Lower lobe of right lung (tissue), 2 donors: ENCODE results near the gene FKBP11. TPM values are rescaled to one million over a fixed set of nuclear protein-coding genes. Genes with fewer than 3 reads are reported as not detected.

ENCODE experiments used
- ATAC-seq, 2 donors: fragments of 200-7000 bp; cut with Tn5 transposase; one replicate each; pipeline ENCODE4 v1.9.1; 2020 to 2022; ENCODE audit warnings: mild to moderate bottlenecking in 2 of 2, moderate library complexity in 2 of 2
- DNase-seq: peaks from one replicate; pipeline ENCODE4 v3.0.0-alpha.2; 2020
- H3K27ac ChIP-seq: fragments of 200-600 bp; one replicate; pipeline ENCODE4 v1.8.0; 2022
- H3K27me3 ChIP-seq: fragments of 200-600 bp; one replicate; pipeline ENCODE4 v1.8.0; 2022; ENCODE audit warnings: low read depth
- H3K36me3 ChIP-seq: fragments of 200-600 bp; one replicate; pipeline ENCODE4 v1.8.0; 2022; ENCODE audit warnings: mild to moderate bottlenecking
- H3K4me1 ChIP-seq: fragments of 200-600 bp; one replicate; pipeline ENCODE4 v1.8.0; 2022
- H3K4me3 ChIP-seq: fragments of 200-600 bp; one replicate; pipeline ENCODE4 v1.8.0; 2022; ENCODE audit warnings: mild to moderate bottlenecking
- H3K9me3 ChIP-seq: fragments of 200-600 bp; one replicate; pipeline ENCODE4 v1.8.0; 2022
- intact Hi-C: fragments of 100-400 bp; cut with DNase I; formaldehyde crosslinking; loops from one replicate; pipeline ENCODE4 v1.11.0; 2022
- total RNA-seq: library from RNA; stranded (reverse); fragmentation: NEBNext Ultra II Directional; extraction: Animal tissue kit (Norgen Biotek cat#: 25700); gene quantifications from one replicate; pipeline ENCODE4 v1.2.1, GENCODE V29; 2021
- TF ChIP-seq, protein P1 (sequence below): fragments of 200-600 bp; IDR thresholded peaks from one replicate; pipeline ENCODE4 v1.8.0; 2022; ENCODE audit warnings: antibody characterized with exemption, mild to moderate bottlenecking
- donor health status: DM: no; HTN: yes; CAD: no; lungs with severe emphysema.

Gene FKBP11
- total RNA-seq, 1 donor from 2014 or later, result 24.9 TPM

DNA sequence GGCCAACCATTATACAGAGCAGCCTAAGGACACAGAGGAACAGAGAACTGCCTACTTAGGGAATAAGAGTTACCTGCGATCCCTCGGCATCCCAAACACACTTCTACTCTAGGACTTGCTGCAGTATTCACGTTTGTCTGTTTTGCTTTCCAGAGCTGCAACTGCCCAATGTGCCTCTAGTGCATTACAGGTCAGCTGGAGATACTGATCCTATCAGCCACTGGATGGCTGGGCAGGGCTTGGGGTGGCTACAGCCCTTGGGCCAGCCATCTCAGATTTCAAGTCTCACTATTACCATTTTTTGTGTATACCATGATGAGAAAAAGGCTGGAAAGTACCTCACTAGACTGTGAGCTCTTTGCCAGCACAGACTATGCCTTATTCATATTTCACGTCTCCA lies 27.4 kb upstream of the FKBP11 start:
- H3K27me3 ChIP-seq, result no peaks in the 10 kb centered on the region

DNA sequence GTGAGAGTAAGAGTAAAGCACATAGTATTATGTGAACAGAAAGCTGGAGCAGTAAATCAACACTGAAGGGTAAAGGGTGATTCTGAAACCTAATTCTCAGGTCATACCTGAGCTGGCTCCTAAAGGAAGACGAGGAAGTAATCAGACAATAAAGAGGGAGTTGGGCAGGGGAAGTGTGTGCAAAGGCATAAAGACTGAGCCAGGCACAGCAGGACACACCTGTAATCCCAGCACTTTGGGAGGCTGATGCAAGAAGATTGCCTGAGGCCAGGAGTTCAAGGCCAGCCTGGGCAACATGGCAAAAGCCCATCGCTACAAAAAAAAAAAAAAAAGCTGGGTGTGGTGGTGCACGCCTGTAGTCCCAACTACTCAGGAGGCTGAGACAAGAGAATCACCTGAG lies 22.4 kb upstream of the FKBP11 start:
- Histone ChIP-seq H3K27ac (no peak overlapping the region), H3K4me3 (no peak overlapping the region), H3K4me1 (no peaks in the 10 kb centered on the region), H3K9me3 (no peaks in the 10 kb centered on the region), H3K27me3 (no peaks in the 10 kb centered on the region), H3K36me3 (peaks cover 18% of the 10 kb centered on the region)
- DNase-seq (no peak), ATAC-seq (no peak)
- intact Hi-C loops, result no loop called here
- TF ChIP-seq, protein P1, sequence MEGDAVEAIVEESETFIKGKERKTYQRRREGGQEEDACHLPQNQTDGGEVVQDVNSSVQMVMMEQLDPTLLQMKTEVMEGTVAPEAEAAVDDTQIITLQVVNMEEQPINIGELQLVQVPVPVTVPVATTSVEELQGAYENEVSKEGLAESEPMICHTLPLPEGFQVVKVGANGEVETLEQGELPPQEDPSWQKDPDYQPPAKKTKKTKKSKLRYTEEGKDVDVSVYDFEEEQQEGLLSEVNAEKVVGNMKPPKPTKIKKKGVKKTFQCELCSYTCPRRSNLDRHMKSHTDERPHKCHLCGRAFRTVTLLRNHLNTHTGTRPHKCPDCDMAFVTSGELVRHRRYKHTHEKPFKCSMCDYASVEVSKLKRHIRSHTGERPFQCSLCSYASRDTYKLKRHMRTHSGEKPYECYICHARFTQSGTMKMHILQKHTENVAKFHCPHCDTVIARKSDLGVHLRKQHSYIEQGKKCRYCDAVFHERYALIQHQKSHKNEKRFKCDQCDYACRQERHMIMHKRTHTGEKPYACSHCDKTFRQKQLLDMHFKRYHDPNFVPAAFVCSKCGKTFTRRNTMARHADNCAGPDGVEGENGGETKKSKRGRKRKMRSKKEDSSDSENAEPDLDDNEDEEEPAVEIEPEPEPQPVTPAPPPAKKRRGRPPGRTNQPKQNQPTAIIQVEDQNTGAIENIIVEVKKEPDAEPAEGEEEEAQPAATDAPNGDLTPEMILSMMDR, result no peak

More for the DNA sequence above, 27.4 kb upstream of the FKBP11 start:
- H3K36me3 ChIP-seq, result peaks cover 29% of the 10 kb centered on the region
- TF ChIP-seq, protein P1, result no peak
- intact Hi-C loops, result no loop called here
- no peak overlapping the region for H3K4me3 ChIP-seq
- no peak for ATAC-seq
- peaks cover 24% of the 10 kb centered on the region for H3K4me1 ChIP-seq
- H3K9me3 ChIP-seq, result no peaks in the 10 kb centered on the region
- no peak overlapping the region for H3K27ac ChIP-seq
- DNase-seq, result no peak

DNA sequence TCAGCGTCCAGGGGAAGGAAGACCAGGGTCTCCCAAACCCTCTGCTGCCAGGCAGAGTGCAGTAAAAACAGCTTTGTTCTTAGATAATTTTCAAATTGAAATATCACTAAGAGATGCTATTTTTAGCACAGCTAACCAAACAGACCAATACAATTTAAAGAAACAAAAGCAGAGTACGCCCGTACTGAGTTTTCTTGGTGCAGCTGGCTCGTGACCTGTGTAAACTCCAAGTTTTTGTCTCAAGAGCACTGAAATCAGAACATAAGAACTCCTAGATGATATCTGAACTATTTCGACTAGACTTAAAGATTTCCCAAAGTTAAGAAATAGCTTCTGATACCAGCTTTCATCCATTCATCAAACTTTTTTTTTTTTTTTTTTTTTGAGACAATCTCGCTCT lies 21.7 kb upstream of the FKBP11 start:
- no peak overlapping the region for H3K27ac ChIP-seq

DNA sequence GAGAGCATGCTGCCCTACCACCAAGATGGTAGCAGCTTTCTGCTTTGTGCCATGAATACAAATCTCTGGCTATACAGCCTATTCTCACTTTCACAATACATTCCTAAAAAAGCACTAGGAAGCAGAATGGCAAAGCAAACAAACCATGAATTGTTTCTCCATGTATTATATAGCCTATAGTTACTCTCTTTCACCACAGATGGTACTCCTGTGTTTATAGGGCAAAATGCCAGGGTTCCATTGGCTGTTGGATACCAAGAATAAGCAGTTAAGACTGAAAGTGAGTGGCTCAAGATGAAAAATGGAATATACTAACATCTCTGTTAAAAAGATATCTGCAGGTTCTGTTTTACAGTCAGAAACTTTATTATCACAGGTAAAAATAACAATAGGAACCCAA lies 20.9 kb upstream of the FKBP11 start:
- DNase-seq (no peak), ATAC-seq (no peak)
- no peaks in the 10 kb centered on the region for H3K4me1 ChIP-seq
- TF ChIP-seq, protein P1, result no peak
- H3K27me3 ChIP-seq, result no peaks in the 10 kb centered on the region
- H3K9me3 ChIP-seq, result no peaks in the 10 kb centered on the region
- intact Hi-C loops, result no loop called here
- H3K27ac ChIP-seq, result no peak overlapping the region
- peaks cover 18% of the 10 kb centered on the region for H3K36me3 ChIP-seq
- no peak overlapping the region for H3K4me3 ChIP-seq

More for the DNA sequence above, 21.7 kb upstream of the FKBP11 start:
- Histone ChIP-seq H3K4me3 (no peak overlapping the region), H3K9me3 (no peaks in the 10 kb centered on the region), H3K27me3 (no peaks in the 10 kb centered on the region), H3K36me3 (peaks cover 16% of the 10 kb centered on the region), H3K4me1 (no peaks in the 10 kb centered on the region)
- DNase-seq, result no peak
- TF ChIP-seq, protein P1, result no peak
- peak in 1 of 2 donors; percentile 37 for ATAC-seq
- intact Hi-C loops, result no loop called here

DNA sequence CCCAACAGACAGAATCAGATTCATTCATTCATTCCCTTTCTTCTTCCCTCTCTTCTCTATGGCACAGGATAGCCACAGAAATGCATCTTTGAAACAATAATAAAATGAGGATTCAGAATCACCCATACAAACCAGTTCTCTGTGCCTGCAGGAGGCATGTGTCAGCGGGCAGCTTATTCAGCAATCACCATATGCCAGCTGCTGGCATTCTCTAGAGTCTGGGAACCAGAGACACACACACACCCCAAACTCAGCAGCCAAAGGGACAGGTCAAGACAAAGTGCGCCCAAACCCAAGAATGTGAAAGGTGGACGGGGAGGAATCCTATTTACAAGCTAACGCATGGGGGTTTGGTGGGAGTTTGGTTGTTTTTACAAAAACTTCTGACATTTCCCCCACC lies 17.9 kb upstream of the FKBP11 start:
- TF ChIP-seq, protein P1, result no peak
- ATAC-seq, result no peak
- no peaks in the 10 kb centered on the region for H3K9me3 ChIP-seq
- H3K27me3 ChIP-seq, result no peaks in the 10 kb centered on the region
- intact Hi-C loops, result no loop called here
- no peak for DNase-seq
- peaks cover 48% of the 10 kb centered on the region for H3K36me3 ChIP-seq
- no peaks in the 10 kb centered on the region for H3K4me1 ChIP-seq
- no peak overlapping the region for H3K4me3 ChIP-seq
- no peak overlapping the region for H3K27ac ChIP-seq

DNA sequence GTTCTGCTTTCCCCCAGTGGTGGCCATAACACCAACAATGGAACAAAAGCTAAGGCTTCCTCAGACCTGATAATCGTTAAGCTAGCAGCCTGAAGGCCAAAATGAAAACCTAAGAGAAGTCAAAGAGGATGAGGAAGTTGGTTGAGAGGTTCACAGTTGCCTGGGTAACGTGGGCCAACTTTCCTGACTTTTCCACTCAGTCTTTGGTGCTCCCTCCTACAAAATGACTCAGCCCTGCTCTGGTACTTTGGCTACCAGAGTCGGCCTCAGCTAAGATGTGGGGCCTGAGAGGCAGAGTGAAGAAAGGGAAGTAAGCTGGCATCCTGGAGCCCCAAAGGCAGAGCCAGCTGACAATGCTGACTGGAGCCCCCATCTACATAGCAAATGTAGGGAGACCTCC lies 14.9 kb upstream of the FKBP11 start:
- H3K4me3 ChIP-seq, result no peak overlapping the region
- H3K27me3 ChIP-seq, result no peaks in the 10 kb centered on the region
- no peaks in the 10 kb centered on the region for H3K4me1 ChIP-seq
- peaks cover 67% of the 10 kb centered on the region for H3K36me3 ChIP-seq
- no peak overlapping the region for H3K27ac ChIP-seq
- ATAC-seq (peak; percentile 36 to 49), DNase-seq (no peak)
- no peaks in the 10 kb centered on the region for H3K9me3 ChIP-seq
- TF ChIP-seq, protein P1, result no peak
- intact Hi-C loops, result no loop called here
